MM.1S (cell line): ENCODE results near the gene CCDC87.

Source experiments
- EZH2 ChIP-seq: fragments of 300-600 bp; sonication (generic); optimal IDR thresholded peaks from 2 replicates; pipeline ENCODE3; 2017; ENCODE audit warnings: low read depth, mild to moderate bottlenecking, antibody characterized with exemption, low read length, mixed read lengths
- EZH2phosphoT487 ChIP-seq: fragments of 300-600 bp; sonication (generic); IDR thresholded peaks from 2 replicates; pipeline ENCODE4 v1.6.1; 2018; ENCODE audit warnings: antibody characterized with exemption, low read length
- TF ChIP-seq, protein P1 (sequence below): fragments of 300-600 bp; sonication (generic); IDR thresholded peaks from 2 replicates; pipeline ENCODE4 v1.5.1; 2016; ENCODE audit warnings: antibody characterized with exemption, low read length, mixed read lengths

DNA sequence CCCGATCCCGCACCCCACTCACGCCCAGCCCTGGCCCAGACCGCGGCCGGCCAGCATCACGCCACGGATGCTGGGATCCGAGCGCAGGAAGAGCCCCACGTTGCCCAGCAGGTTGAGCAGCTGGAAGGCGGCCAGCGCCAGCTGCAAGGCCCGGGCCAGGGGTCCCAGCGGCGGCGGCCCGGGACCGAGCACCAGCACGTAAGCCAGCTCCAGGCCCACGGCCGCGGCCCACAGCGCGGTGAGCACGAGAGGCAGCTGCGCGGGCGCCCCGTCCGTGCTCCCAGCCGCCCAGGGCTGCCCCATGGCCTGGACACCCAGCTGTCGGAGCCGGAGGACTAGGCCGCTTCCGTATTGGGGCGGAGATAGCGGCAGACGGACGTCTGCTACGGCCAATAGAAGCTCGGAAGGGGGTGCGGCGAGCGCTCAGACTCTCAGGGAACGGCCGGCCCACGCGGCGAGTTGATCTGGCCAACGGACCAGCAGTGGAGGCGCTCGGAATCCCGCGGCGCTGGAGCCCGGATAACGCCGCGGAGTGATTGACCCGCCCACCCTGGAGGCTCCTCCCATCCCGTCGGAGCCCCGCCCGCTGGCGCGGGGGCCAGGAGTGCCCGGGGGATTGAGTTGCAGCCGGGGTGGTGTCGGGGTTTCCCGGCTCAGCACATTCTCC lies 47.0 kb downstream of the CCDC87 start, which contains the start of gene ZDHHC24:
- TF ChIP-seq EZH2 (no peak), EZH2phosphoT487 (no peak)
- TF ChIP-seq, protein P1, sequence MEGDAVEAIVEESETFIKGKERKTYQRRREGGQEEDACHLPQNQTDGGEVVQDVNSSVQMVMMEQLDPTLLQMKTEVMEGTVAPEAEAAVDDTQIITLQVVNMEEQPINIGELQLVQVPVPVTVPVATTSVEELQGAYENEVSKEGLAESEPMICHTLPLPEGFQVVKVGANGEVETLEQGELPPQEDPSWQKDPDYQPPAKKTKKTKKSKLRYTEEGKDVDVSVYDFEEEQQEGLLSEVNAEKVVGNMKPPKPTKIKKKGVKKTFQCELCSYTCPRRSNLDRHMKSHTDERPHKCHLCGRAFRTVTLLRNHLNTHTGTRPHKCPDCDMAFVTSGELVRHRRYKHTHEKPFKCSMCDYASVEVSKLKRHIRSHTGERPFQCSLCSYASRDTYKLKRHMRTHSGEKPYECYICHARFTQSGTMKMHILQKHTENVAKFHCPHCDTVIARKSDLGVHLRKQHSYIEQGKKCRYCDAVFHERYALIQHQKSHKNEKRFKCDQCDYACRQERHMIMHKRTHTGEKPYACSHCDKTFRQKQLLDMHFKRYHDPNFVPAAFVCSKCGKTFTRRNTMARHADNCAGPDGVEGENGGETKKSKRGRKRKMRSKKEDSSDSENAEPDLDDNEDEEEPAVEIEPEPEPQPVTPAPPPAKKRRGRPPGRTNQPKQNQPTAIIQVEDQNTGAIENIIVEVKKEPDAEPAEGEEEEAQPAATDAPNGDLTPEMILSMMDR = no peak
